LNCAP (cell line): ENCODE results near the gene MMP15.

Experiments used
- CTCF ChIP-seq: fragments of 450-650 bp; IDR thresholded peaks from 2 replicates; pipeline ENCODE4 v1.5.1; 2017; ENCODE audit warnings: mild to moderate bottlenecking

The MMP15 gene

GRCh38 chr16:58038219-58038641, 12.7 kb downstream of the MMP15 start:
- no peak for TF ChIP-seq CTCF

- TF ChIP-seq CTCF = no peak
Measured at GRCh38 chr16:58039829-58040495, 14.4 kb downstream of the MMP15 start.

GRCh38 chr16:58040496-58040846, 14.9 kb downstream of the MMP15 start:
- TF ChIP-seq CTCF = no peak

- no peak for TF ChIP-seq CTCF
Measured at GRCh38 chr16:58040945-58041627, 15.5 kb downstream of the MMP15 start.

- no peak for TF ChIP-seq CTCF
Measured at GRCh38 chr16:58041628-58041955, 16.0 kb downstream of the MMP15 start.

- TF ChIP-seq CTCF = no peak
Measured at GRCh38 chr16:58042001-58042885, 16.7 kb downstream of the MMP15 start.

- no peak for TF ChIP-seq CTCF
Measured at GRCh38 chr16:58042886-58043515, 17.4 kb downstream of the MMP15 start.
